ENCODE results near the gene AKAP13. TPM values are rescaled to one million over a fixed set of nuclear protein-coding genes. Genes with fewer than 3 reads are reported as not detected.

Gene AKAP13
- total and polyA plus RNA-seq, 2 of the 8 experiments (the other 6 are each of a cell fraction or from before 2014, with no cell fraction given): 14.0 to 46.2 TPM

- TF ChIP-seq, protein P1, sequence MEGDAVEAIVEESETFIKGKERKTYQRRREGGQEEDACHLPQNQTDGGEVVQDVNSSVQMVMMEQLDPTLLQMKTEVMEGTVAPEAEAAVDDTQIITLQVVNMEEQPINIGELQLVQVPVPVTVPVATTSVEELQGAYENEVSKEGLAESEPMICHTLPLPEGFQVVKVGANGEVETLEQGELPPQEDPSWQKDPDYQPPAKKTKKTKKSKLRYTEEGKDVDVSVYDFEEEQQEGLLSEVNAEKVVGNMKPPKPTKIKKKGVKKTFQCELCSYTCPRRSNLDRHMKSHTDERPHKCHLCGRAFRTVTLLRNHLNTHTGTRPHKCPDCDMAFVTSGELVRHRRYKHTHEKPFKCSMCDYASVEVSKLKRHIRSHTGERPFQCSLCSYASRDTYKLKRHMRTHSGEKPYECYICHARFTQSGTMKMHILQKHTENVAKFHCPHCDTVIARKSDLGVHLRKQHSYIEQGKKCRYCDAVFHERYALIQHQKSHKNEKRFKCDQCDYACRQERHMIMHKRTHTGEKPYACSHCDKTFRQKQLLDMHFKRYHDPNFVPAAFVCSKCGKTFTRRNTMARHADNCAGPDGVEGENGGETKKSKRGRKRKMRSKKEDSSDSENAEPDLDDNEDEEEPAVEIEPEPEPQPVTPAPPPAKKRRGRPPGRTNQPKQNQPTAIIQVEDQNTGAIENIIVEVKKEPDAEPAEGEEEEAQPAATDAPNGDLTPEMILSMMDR (IDR thresholded peaks at IDR 0.05; ENCODE audit: control extremely low read depth in 1 of 3, insufficient read depth in 1 of 3, low read depth in 1 of 3, low read length in 3 of 3): no peak
These were observed 59.6 kb downstream of the AKAP13 start (continued) for GRCh38 chr15:85439996-85440395.

Data from H1 (cell line).